Hepatocyte (in vitro differentiated cells): Measurements from ENCODE around the gene PHACTR2.

ENCODE experiments used
- EZH2 ChIP-seq: fragments of 200-600 bp; sonication (generic); IDR thresholded peaks from 2 replicates; pipeline ENCODE4 v1.6.1; 2016; ENCODE audit warnings: antibody characterized with exemption, mild to moderate bottlenecking, borderline replicate concordance
- EZH2phosphoT487 ChIP-seq: fragments of 200-600 bp; sonication (generic); IDR thresholded peaks from one replicate; pipeline ENCODE4 v1.6.1; 2018; ENCODE audit warnings: antibody characterized with exemption, mild to moderate bottlenecking, low read depth, moderate library complexity; ENCODE audit not compliant: unreplicated experiment, severe bottlenecking
- TF ChIP-seq, protein P1 (sequence below): fragments of 200-600 bp; sonication (generic); IDR thresholded peaks from 2 replicates; pipeline ENCODE4 v1.5.1; 2016; ENCODE audit warnings: antibody characterized with exemption, mild to moderate bottlenecking; ENCODE audit not compliant: poor library complexity

DNA sequence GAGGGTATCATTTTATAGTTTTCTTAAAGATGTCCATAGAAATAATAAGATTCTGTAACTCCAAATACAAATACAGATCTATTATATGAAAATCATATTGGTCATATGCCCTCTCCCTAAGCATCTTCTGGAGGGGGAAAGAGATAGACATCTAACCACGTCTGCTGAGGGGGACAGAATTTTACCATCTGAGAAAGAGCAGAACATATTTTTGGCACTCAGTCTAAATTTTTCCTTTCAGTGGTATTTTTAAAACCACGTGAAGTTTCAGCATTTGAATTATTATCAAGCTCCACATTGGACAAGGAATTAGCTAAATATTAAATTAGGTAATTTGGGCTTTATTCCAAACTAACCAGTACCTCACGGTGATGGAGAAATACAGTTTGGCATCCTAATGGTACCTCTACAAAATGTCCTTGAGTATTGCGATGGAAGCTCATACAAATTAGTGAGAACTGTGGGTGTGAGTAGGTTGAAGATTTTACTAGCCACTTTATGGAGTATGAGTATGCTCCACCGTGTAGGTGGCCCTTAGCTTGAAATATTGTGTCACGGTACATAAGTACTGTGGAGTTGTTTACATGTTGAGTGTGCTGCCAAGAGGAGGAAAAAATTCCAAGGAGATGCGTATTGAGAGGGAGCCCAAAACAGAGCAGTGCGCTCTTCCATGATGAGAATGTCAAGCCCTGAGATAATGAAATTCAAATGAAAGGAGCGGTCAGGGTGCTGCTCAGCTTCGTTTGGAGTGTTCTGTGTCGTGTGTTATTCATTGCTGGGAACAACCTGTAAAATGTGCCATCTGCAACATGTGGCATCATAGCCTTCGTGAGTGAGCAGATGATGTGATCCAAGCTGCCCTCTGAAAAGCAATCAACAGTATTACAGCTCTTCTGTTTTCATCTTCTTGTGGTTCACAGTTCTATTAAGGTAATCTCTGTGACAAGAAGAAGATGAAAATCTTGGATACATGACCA lies 48.4 kb upstream of the PHACTR2 start:
- TF ChIP-seq, protein P1, sequence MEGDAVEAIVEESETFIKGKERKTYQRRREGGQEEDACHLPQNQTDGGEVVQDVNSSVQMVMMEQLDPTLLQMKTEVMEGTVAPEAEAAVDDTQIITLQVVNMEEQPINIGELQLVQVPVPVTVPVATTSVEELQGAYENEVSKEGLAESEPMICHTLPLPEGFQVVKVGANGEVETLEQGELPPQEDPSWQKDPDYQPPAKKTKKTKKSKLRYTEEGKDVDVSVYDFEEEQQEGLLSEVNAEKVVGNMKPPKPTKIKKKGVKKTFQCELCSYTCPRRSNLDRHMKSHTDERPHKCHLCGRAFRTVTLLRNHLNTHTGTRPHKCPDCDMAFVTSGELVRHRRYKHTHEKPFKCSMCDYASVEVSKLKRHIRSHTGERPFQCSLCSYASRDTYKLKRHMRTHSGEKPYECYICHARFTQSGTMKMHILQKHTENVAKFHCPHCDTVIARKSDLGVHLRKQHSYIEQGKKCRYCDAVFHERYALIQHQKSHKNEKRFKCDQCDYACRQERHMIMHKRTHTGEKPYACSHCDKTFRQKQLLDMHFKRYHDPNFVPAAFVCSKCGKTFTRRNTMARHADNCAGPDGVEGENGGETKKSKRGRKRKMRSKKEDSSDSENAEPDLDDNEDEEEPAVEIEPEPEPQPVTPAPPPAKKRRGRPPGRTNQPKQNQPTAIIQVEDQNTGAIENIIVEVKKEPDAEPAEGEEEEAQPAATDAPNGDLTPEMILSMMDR, result no peak
- TF ChIP-seq EZH2phosphoT487, result no peak
- no peak for TF ChIP-seq EZH2
